Measurements from ENCODE around the gene LRRC75A.
"Not testable (repeated sequence)": the region's sequence is repeated elsewhere in the genome, so short reads cannot be mapped to it uniquely, and the experiment has no call there.

The LRRC75A gene

GRCh38 chr17:16447676-16448075 is 44.3 kb downstream of the LRRC75A start:
- no peak for DNase-seq

- no peak for DNase-seq
These were observed 45.5 kb downstream of the LRRC75A start for GRCh38 chr17:16446338-16446983.

- DNase-seq: no peak
These were observed 47.6 kb downstream of the LRRC75A start for GRCh38 chr17:16444258-16444886.

GRCh38 chr17:16443511-16444257 is 48.3 kb downstream of the LRRC75A start:
- no peak for DNase-seq

GRCh38 chr17:16442594-16443510 is 49.1 kb downstream of the LRRC75A start:
- no peak for DNase-seq

GRCh38 chr17:16442141-16442540 is 49.9 kb downstream of the LRRC75A start:
- DNase-seq: no peak

- DNase-seq: no peak
These were observed 50.9 kb downstream of the LRRC75A start for GRCh38 chr17:16440901-16441629.

- DNase-seq: not testable (repeated sequence)
These were observed 51.6 kb downstream of the LRRC75A start for GRCh38 chr17:16440354-16440753.

- peak; percentile 26 for DNase-seq
These were observed 52.1 kb downstream of the LRRC75A start for GRCh38 chr17:16439811-16440351.

GRCh38 chr17:16439303-16439791 is 52.6 kb downstream of the LRRC75A start:
- DNase-seq: peak; percentile 29

GRCh38 chr17:16438557-16439302 is 53.3 kb downstream of the LRRC75A start:
- peak; percentile 96 for DNase-seq

- no peak for DNase-seq
These were observed 53.8 kb downstream of the LRRC75A start for GRCh38 chr17:16438173-16438556.

GRCh38 chr17:16437083-16437482 is 54.9 kb downstream of the LRRC75A start:
- DNase-seq: no peak

GRCh38 chr17:16435925-16436886 is 55.8 kb downstream of the LRRC75A start:
- no peak for DNase-seq

GRCh38 chr17:16434662-16435061 is 57.3 kb downstream of the LRRC75A start:
- DNase-seq: no peak

- no peak for DNase-seq
These were observed 58.5 kb downstream of the LRRC75A start for GRCh38 chr17:16433514-16433913.

GRCh38 chr17:16432017-16432416 is 60.0 kb downstream of the LRRC75A start:
- no peak for DNase-seq

- no peak for DNase-seq
These were observed 61.3 kb downstream of the LRRC75A start for GRCh38 chr17:16430650-16431049.

GRCh38 chr17:16429083-16429482 is 62.9 kb downstream of the LRRC75A start:
- DNase-seq: no peak
